NCI-H2029 (cell line): ENCODE data around the gene SLC17A8.

Experiments used
- DNase-seq: peaks from one replicate; lab custom pipeline; 2025; lab: John Stamatoyannopoulos, UW

SLC17A8 gene

GRCh38 chr12:100371146-100371545 lies 14.3 kb downstream of the SLC17A8 start:
- DNase-seq, result no peak

- no peak for DNase-seq
These were observed 16.2 kb downstream of the SLC17A8 start for GRCh38 chr12:100372853-100373640.

- peak; percentile 36 for DNase-seq
These were observed 18.3 kb downstream of the SLC17A8 start for GRCh38 chr12:100375038-100375735.

- no peak for DNase-seq
These were observed 19.3 kb downstream of the SLC17A8 start for GRCh38 chr12:100376161-100376560.

- DNase-seq, result no peak
These were observed 24.5 kb downstream of the SLC17A8 start for GRCh38 chr12:100381379-100381778.

DNA sequence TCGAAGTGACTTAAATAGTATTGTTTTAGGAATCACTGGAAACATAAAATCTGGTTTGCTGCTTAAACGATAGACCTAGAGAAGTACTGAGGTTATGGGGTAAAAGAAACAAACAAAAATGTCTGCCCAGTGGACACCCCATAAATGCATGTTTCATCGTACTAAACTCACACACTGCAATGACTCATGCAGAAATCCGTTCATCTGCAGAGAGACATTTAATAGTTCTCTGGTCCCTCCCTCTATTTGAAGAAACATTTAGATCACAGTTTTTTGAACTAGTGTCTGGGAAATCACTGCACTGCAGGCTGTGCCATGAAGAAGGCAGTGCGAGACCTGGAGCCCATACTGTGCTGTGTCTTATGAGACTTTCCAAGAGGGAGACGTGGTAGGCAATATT lies 25.5 kb downstream of the SLC17A8 start:
- no peak for DNase-seq

DNA sequence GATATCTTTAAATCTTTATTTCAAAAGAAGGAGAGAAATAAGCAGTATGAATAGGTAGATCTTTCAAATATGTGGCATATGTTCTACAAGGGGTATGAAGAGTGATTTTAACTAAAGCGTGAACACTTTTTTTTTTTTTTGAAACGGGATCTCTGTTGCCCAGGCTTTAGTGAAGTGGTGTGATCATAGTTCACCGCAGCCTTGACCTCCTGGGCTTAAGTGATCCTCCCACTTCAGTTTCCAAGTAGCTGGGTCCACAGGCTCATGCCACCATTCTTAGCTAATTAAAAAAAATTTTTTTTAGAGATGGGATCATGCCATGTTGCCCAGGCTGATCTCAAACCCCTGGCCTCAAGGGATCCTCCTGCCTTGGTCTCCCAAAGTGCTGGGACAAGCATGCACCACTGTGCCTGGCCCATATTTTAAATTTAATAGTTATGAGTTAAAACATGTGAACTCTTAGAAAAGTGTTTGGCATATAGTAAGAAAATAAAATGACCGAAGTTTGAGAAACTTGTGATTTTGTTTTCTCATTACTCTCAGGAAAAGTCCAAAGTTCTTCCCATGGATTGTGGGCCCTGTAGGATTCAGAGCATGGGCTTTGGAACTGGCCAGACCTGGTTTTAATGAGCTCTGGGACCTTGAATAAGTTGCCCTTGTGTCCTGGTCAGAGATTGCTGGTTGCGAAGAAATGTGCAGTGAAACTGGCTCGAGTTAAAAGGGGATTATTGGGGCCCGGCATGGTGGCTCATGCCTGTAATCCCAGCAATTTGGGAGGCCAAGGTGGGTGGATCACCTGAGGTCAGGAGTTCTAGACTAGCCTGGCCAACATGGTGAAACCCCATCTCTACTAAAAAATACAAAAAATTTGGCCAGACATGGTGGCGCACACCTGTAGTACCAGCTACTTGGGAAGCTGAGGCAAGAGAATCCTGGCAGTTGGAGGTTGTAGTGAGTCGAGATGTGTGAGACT lies 27.0 kb downstream of the SLC17A8 start:
- DNase-seq, result no peak

DNA sequence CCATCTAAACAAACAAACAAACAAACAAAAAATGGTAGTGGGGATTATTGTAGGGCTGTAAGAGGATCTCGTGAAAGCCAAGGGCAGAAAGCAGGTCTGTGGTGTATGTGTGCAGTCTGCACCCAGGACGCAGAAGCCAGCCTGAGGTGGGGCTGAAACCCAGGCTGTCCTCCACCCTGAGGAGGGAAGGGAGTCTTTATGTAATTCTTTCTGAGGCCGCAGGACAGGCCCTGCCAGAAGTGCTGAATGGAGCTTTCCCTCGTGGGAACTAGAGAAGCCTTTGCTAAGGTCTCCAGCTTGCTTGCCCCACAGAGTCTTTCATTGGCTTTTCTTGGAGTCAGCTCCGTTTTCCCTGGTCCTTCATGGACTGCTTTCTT lies 27.7 kb downstream of the SLC17A8 start:
- no peak for DNase-seq

- DNase-seq, result no peak
These were observed 31.5 kb downstream of the SLC17A8 start for GRCh38 chr12:100388382-100388781.

DNA sequence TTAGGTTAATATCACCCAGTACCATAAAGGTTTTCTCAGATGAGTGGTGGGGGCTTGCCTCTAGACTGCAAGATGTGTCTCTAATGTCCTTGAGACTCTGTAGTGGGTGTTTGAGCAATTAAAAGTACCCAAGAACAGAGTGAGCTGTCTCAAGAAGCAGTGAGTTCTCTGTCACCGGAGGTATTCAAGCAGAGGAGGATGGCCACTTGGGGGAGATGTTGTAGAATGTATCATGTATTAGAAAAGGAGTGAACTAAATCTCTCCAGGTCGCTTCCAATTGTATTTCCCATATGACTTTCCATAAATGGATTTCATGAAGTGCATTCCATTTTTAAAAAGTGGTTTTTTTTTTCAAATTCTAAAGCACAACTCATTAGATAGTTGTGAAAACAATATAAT lies 35.0 kb downstream of the SLC17A8 start:
- DNase-seq, result no peak

- no peak for DNase-seq
These were observed 36.3 kb downstream of the SLC17A8 start for GRCh38 chr12:100393200-100393599.

DNA sequence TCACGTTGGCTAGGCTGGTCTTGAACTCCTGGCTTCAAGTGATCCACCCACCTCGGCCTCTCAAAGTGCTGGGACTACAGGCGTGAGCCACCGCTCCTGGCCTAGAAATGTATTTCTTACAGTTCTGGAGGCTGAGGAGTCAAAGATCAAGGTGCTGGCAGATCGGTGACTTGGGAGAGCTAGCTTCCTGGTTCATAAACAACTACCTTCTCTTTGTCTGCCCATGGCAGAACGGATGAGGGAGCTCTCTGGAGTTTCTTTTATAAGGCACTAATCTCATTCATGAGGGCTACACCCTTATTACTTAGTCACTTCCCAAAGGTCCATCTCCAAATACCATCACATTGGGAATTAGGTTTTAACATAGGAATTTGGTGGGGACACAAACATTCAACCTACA lies 38.9 kb downstream of the SLC17A8 start:
- no peak for DNase-seq

- no peak for DNase-seq
These were observed 41.4 kb downstream of the SLC17A8 start for GRCh38 chr12:100398307-100398706.

- DNase-seq, result no peak
These were observed 42.2 kb downstream of the SLC17A8 start for GRCh38 chr12:100399095-100399494.

DNA sequence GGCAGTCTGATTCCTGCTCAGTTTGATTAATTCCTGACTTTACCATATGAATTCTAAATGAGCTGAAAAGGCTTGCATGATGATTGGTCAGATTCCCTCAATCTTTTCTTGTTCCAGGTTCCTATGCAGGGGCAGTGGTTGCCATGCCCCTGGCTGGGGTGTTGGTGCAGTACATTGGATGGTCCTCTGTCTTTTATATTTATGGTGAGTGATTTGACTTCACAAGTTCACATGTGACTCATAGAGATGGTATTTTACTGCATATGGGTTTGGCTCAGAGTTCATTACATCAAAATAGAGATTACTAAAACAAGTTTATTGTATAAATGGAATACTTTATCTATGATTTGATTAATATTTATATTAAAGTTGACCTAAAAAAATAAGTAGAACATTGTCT lies 44.8 kb downstream of the SLC17A8 start:
- DNase-seq, result no peak

GRCh38 chr12:100402763-100403162 lies 45.9 kb downstream of the SLC17A8 start:
- DNase-seq, result no peak

DNA sequence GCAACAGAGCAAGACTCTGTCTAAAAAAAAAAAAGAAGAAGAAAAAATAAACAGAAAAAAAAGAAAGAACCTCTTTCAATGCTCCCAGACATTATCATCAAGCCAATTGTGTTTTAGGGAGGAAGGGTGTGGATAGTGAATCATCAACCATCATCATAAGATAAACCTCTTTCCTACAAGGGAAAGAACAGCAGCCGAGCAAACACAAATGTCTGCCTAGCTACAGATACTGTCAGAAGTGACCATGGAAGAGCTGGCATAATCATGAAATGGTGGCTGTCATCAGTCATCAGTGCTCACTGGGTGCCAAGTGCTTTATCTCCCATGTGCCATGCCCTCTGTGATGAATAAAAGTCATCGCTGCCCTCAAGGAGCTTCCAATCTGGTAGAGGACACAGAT lies 46.6 kb downstream of the SLC17A8 start:
- no peak for DNase-seq

DNA sequence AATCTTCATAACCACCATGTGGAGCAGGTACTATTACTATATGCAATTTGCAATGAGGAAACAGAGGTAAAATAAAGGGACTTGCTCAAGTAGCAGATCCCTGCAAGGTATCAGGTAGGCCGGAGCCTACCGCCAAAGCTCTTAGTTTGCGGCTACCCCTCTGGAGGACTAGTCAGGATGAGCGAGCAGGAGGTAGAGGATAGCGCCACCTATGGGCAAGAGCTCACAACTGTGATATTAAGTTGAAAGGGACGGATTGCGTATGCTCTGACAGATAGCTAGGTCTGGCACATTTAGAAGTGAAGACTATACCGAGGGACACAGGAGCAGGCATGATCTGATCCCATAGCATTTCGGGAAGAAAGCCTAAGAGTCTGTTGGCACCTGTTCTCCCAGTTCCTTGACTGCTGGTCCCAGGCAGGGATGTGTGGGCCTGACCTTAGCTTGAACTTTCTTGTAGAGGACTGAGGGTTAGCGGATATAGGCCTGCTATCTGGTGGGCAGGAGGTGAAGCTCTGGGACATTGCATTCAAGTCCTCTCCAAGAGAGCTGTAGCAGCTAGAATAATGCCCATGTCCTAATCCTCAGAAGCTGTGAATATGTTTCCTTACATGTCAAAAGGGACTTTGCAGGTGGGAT lies 48.0 kb downstream of the SLC17A8 start:
- peak; percentile 56 for DNase-seq

GRCh38 chr12:100413001-100413400 lies 56.1 kb downstream of the SLC17A8 start:
- no peak for DNase-seq

GRCh38 chr12:100414739-100415138 lies 57.9 kb downstream of the SLC17A8 start:
- no peak for DNase-seq

DNA sequence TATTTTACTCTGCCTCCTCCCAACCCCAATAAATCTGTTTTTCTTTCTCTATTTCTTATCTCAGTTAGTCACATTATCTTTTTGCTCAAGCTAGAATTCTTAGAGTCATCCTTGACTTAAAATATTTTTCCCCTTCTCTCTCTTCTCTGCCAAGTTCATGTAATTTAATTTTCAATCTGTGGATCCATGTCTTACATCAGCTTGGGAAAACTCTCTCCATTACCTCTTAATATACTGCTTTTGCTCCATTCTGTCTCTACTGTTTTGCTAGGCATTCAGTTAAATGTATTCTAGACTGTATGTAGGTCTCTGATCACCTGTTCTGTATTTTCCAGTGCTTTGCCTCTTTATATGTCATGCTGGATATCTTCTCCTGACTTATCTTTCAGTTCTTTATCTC lies 65.8 kb downstream of the SLC17A8 start:
- DNase-seq, result no peak

DNA sequence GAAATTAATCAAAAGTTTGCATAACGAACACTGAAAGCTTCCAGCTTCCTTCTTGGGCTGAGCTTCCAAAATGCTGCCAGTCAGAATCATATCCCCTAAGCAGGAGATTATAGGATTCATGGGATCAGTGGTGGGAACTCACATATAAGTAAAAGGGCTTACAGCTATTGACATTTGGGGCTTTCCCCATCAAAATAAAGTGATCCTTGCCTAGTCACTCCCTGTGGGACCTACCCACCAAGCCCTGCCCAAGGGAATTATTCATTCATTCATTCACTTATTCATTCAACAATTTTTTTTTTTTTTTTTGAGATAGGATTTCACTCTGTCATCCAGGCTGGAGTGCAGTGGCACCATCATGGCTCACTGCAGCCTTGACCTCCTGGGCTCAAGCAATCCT lies 69.3 kb downstream of the SLC17A8 start:
- no peak for DNase-seq
